OCI-LY3 (cell line): ENCODE measurements around the gene XPO6.

Experiments used
- H2AFZ ChIP-seq: fragments of 200-600, 300-600 bp; shearing (Covaris generic); 2 replicates; pipeline ENCODE4 v1.6.0; 2014; ENCODE audit warnings: antibody characterized with exemption, low read depth, low read length
- H3K27ac ChIP-seq: fragments of 200-600, 300-600 bp; sonication (generic); 2 replicates; pipeline ENCODE4 v1.5.1; 2014; ENCODE audit warnings: mild to moderate bottlenecking, low read length, moderate library complexity, mixed read lengths
- H3K27me3 ChIP-seq: fragments of 200-600, 300-600 bp; sonication (generic); 2 replicates; pipeline ENCODE4 v1.6.1; 2014; ENCODE audit warnings: low read depth, low read length, mixed read lengths
- H3K36me3 ChIP-seq: fragments of 200-600, 300-600 bp; sonication (generic); replicated peaks from 2 replicates; pipeline ENCODE3; 2014; ENCODE audit warnings: low read depth, low read length, mixed read lengths
- H3K4me1 ChIP-seq: fragments of 300-600, 200-600 bp; sonication (generic); 2 replicates; pipeline ENCODE4 v1.6.1; 2014; ENCODE audit warnings: low read length, mixed read lengths
- H3K4me2 ChIP-seq: fragments of 200-600, 300-600 bp; sonication (generic); 2 replicates; pipeline ENCODE4 v1.6.1; 2014; ENCODE audit warnings: low read length, mixed read lengths
- H3K4me3 ChIP-seq: fragments of 300-600, 200-600 bp; sonication (generic); 2 replicates; pipeline ENCODE4 v1.5.1; 2014; ENCODE audit warnings: antibody characterized with exemption, mild to moderate bottlenecking, low read length, moderate library complexity
- H3K79me2 ChIP-seq: fragments of 300-600, 200-600 bp; shearing (Covaris generic); 2 replicates; pipeline ENCODE4 v1.6.1; 2014; ENCODE audit warnings: mild to moderate bottlenecking, low read length, mixed read lengths
- H3K9ac ChIP-seq: fragments of 300-600, 200-600 bp; shearing (Covaris generic); 2 replicates; pipeline ENCODE4 v1.6.0; 2014; ENCODE audit warnings: mild to moderate bottlenecking, low read length, moderate library complexity
- H3K9me3 ChIP-seq: fragments of 200-600, 300-600 bp; shearing (Covaris generic); 2 replicates; pipeline ENCODE4 v1.6.1; 2014; ENCODE audit warnings: low read length, mixed read lengths; ENCODE audit not compliant: insufficient read depth
- H4K20me1 ChIP-seq: fragments of 200-600, 300-600 bp; sonication (generic); 2 replicates; pipeline ENCODE4 v1.6.1; 2016; ENCODE audit warnings: low read length, mixed read lengths; ENCODE audit not compliant: insufficient read depth
- EZH2phosphoT487 ChIP-seq: fragments of 200-600 bp; shearing (Covaris generic); IDR thresholded peaks from 2 replicates; pipeline ENCODE4 v1.6.1; 2018; ENCODE audit warnings: antibody characterized with exemption, mixed run types, low read depth
- TF ChIP-seq, protein P1 (sequence below): fragments of 200-600, 300-600 bp; sonication (generic); IDR thresholded peaks from 2 replicates; pipeline ENCODE4 v1.5.1; 2014; ENCODE audit warnings: antibody characterized with exemption, low read length, low read depth

The XPO6 gene

DNA sequence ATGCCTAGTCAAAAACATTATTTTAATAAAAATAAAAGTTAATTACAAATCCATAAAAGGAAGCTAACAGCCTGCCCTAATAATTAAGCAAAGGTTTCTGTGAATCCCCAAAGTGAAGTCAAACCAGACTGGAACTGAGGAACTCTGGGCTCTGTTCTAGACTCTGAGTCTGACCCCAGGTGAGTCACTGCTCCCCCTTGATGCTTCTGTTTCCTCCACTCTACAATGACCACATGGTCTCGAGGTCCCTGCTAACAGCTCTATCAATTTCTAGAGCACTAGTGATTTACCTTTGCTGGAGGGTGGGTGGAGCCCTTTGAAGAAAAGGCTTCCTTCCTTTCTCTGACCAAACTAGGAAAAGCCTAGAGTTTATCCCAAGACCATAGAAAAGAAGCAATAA, 32.4 kb downstream of the XPO6 start:
- Histone ChIP-seq H3K4me3 (peak overlapping the region; percentile 33; the same call in 1 of the 2 replicates), H3K4me2 (peak overlapping the region; percentile 82), H3K9me3 (no peaks in the 10 kb centered on the region), H3K27ac (peak overlapping the region; percentile 94), H3K36me3 (peaks cover 54% of the 10 kb centered on the region), H4K20me1 (0 out of 2 replicates have a peak, but pooled peaks cover 7% of the 10 kb centered on the region), H3K27me3 (no peaks in the 10 kb centered on the region), H3K4me1 (peaks cover 54% of the 10 kb centered on the region), H2AFZ (no peak overlapping the region), H3K79me2 (peaks cover 97% of the 10 kb centered on the region), H3K9ac (peak overlapping the region; percentile 32; the same call in 1 of the 2 replicates)
- TF ChIP-seq, protein P1, sequence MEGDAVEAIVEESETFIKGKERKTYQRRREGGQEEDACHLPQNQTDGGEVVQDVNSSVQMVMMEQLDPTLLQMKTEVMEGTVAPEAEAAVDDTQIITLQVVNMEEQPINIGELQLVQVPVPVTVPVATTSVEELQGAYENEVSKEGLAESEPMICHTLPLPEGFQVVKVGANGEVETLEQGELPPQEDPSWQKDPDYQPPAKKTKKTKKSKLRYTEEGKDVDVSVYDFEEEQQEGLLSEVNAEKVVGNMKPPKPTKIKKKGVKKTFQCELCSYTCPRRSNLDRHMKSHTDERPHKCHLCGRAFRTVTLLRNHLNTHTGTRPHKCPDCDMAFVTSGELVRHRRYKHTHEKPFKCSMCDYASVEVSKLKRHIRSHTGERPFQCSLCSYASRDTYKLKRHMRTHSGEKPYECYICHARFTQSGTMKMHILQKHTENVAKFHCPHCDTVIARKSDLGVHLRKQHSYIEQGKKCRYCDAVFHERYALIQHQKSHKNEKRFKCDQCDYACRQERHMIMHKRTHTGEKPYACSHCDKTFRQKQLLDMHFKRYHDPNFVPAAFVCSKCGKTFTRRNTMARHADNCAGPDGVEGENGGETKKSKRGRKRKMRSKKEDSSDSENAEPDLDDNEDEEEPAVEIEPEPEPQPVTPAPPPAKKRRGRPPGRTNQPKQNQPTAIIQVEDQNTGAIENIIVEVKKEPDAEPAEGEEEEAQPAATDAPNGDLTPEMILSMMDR, result no peak

DNA sequence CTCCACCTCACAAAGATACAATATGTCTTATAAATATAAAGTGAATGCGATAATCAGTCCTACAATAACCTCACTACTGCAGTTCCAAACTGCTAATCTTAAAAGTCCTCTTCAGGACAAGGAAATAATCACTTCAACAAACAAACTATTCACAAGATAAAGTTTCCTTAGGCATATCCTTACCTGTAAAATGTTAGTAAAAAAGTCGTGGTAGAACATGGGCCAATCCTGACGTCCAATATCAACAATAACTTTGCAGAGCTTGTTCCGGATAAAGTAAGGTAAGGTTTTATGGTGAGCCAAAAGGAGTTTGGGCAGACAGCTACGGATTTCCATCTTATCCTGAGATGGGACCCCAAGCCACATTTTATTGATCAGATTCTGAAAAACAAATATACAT, 36.0 kb downstream of the XPO6 start:
- 0 out of 2 replicates have a peak, but pooled peaks cover 7% of the 10 kb centered on the region for H4K20me1 ChIP-seq
- H3K4me3 ChIP-seq, result no peak overlapping the region
- H3K4me1 ChIP-seq, result peaks cover 28% of the 10 kb centered on the region
- no peak overlapping the region for H2AFZ ChIP-seq
- H3K9me3 ChIP-seq, result no peaks in the 10 kb centered on the region
- no peak overlapping the region for H3K27ac ChIP-seq
- peaks cover 59% of the 10 kb centered on the region for H3K36me3 ChIP-seq
- peaks cover 97% of the 10 kb centered on the region for H3K79me2 ChIP-seq
- no peaks in the 10 kb centered on the region for H3K27me3 ChIP-seq
- no peak overlapping the region for H3K4me2 ChIP-seq
- H3K9ac ChIP-seq, result no peak overlapping the region
- TF ChIP-seq EZH2phosphoT487, result no peak
- TF ChIP-seq, protein P1, result no peak

DNA sequence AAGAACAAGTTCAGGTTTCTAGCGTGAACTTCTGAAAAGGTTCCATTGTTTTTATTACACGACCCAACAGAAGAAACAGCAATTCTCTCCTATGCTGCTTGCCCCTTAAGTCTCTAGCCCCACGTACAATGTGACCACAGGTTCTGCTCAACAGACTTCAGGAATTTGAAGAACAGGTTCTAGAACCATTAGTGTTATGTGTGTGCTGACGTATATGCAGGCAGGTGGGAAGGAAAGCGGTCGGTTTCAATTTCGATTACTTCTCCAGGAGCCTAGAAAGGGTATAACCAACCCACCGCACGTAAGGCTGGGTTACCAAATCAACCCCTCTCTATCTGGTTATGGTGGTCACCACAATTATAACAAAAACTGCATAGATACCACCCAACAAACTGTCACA, 39.4 kb downstream of the XPO6 start:
- Histone ChIP-seq H3K9ac (no peak overlapping the region), H3K27ac (no peak overlapping the region), H3K27me3 (no peaks in the 10 kb centered on the region), H3K36me3 (peaks cover 58% of the 10 kb centered on the region), H2AFZ (no peak overlapping the region), H3K4me2 (no peak overlapping the region), H3K79me2 (peaks cover 87% of the 10 kb centered on the region), H3K9me3 (no peaks in the 10 kb centered on the region), H3K4me1 (peaks cover 20% of the 10 kb centered on the region), H3K4me3 (no peak overlapping the region), H4K20me1 (0 out of 2 replicates have a peak, but pooled peaks cover 8% of the 10 kb centered on the region)
- no peak for TF ChIP-seq EZH2phosphoT487
- TF ChIP-seq, protein P1, result no peak

- no peak overlapping the region for H3K9ac ChIP-seq
- H3K9me3 ChIP-seq, result no peaks in the 10 kb centered on the region
- peaks cover 25% of the 10 kb centered on the region for H3K4me1 ChIP-seq
- no peak overlapping the region for H3K4me2 ChIP-seq
- no peak for TF ChIP-seq EZH2phosphoT487
- TF ChIP-seq, protein P1, result no peak
- no peak overlapping the region for H2AFZ ChIP-seq
- H3K36me3 ChIP-seq, result peaks cover 59% of the 10 kb centered on the region
- peaks cover 87% of the 10 kb centered on the region for H3K79me2 ChIP-seq
- H3K27me3 ChIP-seq, result no peaks in the 10 kb centered on the region
- H3K4me3 ChIP-seq, result no peak overlapping the region
- no peak overlapping the region for H3K27ac ChIP-seq
- 0 out of 2 replicates have a peak, but pooled peaks cover 10% of the 10 kb centered on the region for H4K20me1 ChIP-seq
These were observed 39.9 kb downstream of the XPO6 start for GRCh38 chr16:28171816-28172215.
